GM18507 (cell line): ENCODE measurements around the gene ACAD9.
"Not testable (repeated sequence)": the region's sequence is repeated elsewhere in the genome, so short reads cannot be mapped to it uniquely, and the experiment has no call there.

Experiments used
- DNase-seq: peaks from one replicate; pipeline ENCODE4 v3.0.0; 2011; ENCODE audit warnings: low read depth; ENCODE audit not compliant: insufficient read length; ENCODE audit errors: extremely low spot score
- FAIRE-seq: peaks from 2 replicates; lab custom pipeline; 2011; peaks lifted over from hg19 to GRCh38; lab: Jason Lieb, UNC

Gene ACAD9

DNA sequence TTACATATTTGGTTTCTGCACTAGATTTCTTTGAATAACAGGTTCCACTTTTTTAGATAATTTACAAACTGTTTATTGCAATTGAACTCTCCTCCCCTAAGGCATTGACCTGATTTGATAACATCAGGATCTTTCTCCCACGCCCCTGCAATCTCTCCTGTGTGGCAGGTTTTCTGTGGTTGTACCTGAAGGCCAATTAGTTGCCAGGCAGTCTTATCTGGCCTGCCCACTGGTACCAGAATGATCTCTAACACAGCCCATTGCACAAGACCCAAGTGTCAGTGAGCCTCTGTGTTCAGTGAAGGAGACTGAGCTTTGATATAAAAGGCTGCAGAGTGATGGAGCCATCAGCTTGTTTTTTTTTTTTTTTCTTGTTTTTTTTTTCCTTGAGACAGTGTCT, 3.3 kb downstream of the ACAD9 start:
- no peak for DNase-seq
- FAIRE-seq, result no peak

DNA sequence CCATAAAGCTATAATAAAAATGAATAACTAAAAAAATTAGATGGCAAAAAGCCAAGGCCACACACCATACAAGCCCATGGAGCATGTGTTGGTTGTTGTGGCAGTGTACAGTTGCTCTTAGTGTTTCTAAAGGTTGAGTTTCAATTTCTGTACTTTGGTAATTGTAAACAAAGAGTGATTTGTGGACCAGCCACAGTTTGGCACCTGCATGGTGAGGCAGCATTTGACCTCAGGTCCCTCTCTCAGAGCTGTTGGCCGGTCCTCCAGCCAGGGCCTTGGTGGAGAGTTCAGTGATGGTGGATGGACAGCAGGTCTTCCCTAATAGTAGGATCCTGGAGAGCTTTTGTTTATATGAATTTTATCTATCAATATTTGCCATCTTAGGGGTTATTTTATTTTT, 5.6 kb downstream of the ACAD9 start:
- DNase-seq, result no peak
- no peak for FAIRE-seq

DNA sequence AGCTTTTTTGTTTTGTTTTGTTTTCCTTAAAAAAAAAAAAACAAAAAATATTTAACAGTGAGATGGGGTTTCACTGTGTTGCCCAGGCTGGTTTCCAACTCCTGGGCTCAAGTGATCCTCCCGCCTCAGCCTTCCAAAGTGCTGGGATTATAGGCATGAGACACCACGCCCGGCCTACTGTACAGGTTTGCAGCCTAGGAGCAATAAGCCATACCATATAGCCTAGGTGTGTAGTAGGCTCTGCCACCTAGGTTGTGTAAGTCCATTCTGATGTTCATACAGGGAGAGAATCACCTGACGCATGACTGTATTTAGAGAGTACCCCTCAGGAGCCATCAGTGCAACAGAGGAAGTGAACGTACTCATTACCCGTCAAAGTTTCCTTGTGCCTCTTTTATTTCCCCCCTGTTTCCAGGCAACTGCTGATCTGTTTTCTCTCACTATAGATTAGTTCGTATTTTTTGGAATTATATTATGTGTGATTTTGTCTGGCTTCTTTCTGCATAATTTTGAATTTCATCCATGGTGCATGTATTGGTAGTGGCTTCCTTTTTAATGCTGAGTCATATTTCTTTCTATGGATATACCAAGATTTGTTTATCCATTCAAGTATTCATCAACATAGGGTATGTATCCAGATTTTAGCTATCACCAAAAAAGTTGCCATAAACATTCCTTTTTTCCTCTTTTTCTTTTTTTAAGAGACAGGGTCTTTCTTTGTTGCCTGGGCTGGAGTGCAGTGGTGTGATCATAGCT, 9.9 kb downstream of the ACAD9 start:
- FAIRE-seq (no peak), DNase-seq (no peak)

DNA sequence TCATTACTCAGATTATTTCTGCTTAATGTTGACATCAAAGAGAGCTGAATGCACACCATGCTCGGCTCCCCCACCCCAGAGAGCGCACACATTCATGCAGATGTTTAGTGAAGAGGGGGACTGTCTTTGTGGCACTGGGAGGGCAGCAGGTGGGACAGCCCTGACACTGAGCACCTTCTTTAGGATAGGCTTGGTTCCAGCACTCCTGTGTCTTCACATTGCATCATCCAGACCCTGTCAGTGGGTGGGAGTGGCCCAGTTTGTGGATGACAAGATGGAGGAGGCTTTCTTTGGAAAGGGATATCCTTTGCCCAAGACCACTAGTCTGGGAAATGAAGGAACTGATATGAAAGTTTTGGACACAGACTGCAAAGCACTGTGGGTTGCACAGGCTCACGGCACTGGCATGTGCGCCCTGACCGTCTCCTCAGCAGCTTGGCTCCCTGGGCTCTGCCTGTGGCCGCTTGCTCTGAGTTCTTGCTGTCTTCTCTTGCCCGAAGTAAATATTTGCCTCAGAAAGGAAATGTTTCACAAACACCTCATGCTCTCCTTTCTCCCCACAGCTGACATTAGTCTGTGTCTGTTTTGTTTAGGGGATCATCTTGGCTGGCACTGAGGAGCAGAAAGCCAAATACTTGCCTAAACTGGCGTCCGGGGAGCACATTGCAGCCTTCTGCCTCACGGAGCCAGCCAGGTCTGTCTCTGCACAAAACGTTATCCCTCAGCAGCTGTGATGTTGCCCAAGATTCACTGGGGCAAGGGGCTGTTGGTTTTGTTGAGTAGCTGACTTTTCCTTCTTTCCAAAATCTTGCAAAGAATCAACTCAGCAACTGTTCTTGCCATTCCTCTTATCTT, 16.6 kb downstream of the ACAD9 start:
- DNase-seq, result no peak
- no peak for FAIRE-seq

DNA sequence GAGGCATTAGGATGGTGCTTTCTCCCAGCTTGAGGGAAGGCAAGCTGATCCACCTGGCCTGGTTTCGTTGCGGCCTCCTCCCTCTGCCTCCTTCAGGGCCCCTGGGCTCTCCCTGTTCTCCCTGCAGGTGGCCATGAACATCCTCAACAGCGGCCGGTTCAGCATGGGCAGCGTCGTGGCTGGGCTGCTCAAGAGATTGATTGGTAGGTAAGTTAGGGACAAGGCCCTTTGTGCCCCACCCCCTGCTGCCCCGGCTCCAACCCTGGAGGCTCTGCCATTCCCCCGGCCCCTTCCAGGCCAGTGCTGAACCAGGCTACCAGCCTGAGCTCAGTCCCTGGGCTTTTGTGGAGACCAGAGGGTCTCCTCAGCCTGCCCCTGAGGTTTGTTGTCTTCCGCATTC, 23.0 kb downstream of the ACAD9 start:
- FAIRE-seq, result no peak
- no peak for DNase-seq

DNA sequence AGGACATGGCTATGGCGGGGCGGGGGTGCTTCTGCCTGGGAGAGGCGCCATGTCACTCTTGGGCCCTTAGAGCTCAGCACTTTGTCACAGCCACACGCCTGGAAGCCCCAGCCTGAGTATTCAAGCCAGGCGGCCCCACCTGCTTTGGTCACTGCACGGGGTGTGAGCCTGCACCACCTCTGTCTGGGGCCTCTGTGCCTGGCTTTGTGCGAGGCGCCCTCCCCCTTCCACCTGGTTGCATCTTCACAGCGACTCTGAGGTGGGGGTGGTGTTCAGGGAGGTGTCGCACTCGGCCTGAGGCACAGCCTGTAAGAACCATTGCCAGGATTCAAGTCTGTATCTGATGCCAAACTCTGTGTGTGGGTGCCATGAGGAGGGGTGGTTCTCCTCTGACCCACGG, 24.1 kb downstream of the ACAD9 start:
- FAIRE-seq, result no peak
- no peak for DNase-seq

DNA sequence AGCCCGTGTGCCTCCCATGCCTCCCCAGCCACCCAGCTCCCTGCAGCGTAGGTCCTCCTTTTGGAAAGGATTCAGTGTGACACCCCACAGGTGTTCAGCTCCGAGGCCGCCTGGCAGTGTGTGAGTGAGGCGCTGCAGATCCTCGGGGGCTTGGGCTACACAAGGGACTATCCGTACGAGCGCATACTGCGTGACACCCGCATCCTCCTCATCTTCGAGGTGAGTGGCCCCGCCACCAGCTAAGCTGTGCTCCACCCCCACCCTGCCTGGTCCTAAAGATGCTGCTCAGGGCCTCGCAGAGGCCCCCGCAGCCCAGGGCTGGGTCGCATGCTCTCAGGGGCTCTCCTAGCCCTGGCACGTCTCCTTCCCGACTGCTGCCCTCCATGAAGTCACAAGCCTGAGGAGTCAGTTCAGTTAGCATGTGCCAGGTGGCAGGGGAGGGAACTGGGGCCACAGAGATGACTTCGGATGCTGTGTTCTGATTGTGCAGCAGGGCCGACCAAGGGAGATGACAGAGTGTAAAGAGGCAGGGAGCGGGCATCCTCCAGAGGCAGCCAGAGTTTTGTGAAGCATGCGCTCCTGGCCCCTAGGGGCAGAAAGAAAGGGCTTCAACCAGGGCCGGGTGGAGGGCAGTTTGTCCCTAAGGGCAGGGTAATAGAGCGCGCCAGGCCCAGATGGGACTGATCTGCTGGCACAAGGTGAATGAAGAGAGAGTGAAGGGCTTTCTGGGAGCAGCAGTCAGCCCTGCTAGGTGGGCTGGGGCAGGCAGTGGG, 26.8 kb downstream of the ACAD9 start:
- FAIRE-seq, result no peak
- DNase-seq, result no peak

DNA sequence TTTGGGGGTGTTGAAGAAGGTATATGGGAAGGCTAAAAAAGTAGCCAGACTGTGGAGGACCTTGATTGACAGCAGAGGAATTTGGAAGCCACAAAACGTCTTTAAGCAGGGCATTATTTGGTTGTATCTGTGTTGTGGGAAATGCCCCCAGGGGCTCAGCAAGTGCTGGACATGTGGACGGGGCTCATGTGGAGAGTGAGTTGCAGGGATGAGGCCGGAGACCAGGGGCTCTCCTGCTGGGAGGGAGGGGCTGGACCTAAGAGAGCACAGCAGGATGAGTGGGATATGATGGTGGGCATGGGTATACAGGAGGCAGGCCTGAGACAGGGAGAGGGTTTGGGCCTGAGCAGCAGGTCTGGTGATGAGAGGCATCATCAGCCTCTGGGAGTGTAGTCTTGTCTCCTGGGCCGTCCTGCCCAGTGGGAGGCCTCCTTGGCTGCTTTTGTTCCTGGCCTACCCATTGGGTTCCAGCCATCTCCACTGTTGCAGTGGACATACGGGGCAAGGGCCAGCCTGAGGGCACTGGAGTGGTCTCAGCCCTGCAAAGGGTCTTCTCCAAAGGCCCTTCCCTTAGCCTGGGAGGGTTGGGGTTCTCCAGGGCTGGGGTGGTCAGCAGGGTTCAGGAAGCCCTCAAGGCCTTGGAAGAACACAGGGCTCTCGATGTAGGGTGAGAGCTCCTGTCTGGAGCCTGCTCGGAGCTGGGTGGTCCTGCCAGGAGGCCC, 27.5 kb downstream of the ACAD9 start:
- no peak for FAIRE-seq
- no peak for DNase-seq

DNA sequence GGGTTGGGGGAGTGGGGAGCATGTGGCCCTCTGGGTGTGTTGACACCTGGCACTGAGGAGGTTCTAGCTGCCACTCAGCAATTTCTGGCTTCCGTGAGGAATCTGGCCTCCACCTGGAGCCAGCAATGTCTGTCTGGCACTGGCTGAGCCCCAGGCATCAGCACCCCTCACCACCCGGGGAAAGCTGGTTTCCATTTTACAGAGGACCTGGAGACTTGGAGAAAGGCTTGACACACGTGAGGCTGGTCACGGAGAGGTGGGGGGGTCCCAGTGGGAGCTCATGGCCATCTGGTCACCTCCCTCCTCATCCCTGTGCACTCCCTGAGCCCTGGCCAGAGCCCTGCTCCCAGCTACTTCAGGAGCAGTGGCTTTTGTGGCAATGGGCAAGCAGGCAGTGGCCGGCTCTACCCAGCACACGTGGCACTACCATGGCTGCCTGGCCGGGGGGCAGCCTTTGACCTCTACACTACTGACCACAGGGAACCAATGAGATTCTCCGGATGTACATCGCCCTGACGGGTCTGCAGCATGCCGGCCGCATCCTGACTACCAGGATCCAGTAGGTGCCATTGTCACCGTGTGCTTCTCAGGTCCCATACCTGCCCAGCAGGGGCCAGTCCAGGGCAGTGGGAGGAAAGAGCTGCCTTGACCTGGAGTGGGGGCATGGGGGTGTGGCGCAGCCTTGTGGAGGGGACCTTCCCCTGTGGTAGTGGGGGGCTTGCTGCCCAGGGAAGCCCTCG, 28.5 kb downstream of the ACAD9 start:
- FAIRE-seq (no peak), DNase-seq (no peak)

DNA sequence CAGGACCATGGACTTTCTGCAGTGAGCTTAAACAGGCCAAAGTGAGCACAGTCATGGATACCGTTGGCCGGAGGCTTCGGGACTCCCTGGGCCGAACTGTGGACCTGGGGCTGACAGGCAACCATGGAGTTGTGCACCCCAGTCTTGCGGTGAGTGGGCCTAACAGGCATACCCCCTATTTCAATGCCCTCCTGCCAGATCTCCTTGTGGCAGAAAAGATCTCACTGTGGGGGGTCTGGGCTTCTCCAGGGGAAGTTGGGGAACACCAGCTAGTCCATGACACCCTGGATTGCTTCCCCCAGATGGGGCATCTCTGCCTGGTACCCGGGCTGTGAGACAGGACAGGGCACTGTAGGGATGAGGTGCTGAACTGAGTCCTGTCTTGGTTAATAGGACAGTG, 29.5 kb downstream of the ACAD9 start:
- DNase-seq (no peak), FAIRE-seq (no peak)

DNA sequence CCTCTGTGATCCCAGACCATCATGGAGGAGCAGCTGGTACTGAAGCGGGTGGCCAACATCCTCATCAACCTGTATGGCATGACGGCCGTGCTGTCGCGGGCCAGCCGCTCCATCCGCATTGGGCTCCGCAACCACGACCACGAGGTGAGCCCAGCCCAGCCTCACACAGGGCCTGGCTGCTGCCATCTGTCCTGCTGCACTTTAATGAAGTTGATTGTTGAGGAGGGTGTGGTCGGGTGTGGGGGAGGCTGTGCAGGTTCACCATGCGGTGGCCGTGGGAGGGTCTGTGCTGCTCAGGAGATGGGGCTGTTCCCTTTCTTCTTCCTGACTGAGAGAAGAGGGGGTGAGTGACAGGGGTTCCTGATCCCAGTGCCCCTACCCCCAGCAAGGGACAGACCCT, 30.6 kb downstream of the ACAD9 start:
- no peak for FAIRE-seq
- no peak for DNase-seq

DNA sequence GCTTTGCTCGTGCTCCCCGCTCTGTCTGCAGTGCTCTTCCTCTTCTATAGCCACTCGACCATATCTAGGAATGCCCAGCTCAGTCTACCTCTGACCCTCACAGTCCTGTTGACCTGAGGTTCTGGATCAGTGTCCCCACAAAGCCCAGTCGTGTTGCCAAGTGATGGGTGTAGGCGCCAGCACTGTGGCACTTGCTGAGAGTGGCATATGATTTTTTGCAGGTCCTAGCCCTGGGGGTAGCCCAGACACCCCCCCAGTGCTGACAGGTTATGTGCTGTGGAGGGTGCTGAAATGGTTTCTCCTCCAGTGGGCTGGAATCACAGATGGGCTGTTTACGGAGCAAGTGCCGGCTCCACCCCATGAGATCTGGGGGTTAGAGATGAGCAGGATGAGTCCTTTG, 32.5 kb downstream of the ACAD9 start:
- FAIRE-seq (no peak), DNase-seq (no peak)

DNA sequence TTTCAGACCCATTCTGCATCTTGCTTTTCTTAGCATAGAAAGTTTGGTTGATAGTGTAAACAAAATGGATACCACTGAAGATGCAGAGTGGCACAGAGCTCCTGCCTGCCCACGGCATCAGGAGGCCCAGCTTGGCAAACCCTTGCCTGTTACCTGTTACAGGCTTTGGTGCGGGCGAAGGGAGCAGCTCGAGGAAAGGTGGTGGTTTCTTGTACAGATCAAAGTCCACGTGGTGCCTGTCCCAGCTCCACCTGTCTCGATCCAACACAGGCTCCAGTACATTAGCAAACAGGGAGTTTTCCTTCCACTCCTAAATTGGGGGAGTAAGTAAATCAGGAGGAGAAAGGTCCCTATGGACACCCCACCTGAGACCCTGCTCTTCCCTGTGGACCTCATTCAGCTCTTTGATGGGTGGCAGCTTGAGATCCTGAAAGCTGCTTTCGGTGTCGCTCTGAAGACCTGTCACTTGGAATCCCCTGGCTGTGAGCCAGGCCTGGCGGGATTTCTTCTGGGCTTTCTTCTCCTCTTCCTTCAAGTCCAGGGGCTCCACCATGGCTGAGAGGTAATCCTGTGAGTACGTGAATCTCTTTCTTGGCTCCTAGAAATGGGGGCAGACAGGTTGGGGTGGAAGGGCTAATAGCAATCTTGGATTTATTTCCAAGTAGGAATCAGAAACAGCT, 35.7 kb downstream of the ACAD9 start:
- FAIRE-seq (no peak), DNase-seq (no peak)

DNA sequence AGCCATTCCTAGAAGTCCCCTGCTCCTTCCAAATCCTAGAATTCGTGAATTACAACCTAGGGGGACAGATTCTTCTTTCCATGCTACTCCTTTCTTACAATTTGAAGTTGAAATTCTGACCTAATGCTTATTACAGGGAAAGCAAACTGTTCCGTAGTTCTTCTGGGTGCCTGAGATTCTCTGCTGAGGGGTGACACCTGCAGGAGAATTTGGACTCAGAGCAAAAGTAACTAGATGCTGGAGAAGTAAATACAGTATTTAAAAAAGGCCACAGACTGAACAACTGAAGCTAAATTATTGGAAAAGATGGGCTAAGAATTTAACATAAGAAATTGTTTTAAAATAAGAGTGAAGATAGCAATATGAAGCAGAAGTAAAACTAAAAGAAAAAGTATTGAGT, 37.9 kb downstream of the ACAD9 start:
- no peak for FAIRE-seq
- no peak for DNase-seq

DNA sequence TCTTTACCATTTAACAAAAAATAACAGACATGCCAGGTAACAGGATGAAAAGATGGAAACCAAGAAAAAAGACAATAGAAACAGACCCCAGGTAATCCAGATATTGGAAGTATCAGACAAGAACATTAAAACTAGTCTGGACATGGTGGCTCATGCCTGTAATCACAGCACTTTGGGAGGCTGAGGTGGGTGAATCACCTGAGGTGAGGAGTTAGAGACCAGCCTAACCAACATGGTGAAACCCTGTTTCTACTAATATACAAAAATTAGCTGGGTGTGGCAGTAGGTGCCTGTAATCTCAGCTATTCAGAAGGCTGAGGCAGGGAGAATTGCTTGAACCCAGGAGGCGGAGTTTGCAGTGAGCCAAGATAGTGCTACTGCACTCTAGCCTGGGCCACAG, 40.6 kb downstream of the ACAD9 start:
- no peak for DNase-seq
- no peak for FAIRE-seq

DNA sequence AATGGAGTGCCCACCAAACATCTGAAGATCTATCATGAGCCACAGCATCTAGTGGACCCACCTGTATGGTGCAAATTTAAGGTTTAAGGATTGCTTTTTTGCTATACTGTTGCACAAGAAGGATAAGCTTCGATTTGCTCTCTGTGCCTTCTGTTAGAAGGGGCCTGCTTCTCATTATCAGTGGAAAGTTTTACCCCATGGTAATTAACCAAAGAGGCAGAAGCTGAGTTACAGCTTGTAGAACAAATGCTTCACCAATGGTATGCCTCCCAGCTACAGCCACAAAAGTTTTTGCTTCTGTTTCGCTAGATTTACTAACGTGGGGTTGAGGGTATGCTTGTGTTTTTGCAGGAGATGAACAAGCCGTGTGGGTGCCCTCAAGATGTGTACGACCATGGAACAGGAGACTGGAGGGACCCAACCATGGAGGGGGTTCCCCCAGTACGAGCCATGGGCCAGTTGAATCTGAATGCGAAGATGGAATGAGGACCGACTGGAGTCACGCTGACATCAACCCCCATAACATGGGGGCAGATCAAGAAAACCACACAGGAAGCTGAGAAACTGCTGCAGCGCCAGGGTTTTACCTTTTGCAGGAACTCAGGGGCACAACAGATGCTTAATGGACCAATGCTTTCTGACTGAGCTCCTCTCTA, 43.5 kb downstream of the ACAD9 start:
- no peak for DNase-seq
- FAIRE-seq, result no peak

DNA sequence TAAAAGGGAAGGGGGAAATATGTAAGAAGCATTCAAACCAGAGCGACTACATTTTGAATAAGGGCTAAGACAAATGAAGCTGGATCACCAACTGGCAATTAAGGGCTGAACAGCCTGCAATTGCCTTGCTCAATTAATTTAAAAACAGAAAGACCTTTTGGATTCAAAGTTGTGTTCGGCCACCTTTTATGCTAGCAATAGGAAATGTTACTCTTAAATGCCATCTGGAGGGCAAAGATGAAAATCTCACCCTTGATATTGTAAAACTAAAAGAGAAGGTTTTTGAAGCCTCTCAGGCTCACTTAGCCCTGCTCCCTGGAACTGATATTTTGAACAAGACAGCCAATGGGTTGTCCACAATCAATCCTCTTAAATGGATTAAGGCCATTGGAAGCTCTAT, 44.2 kb downstream of the ACAD9 start:
- FAIRE-seq (no peak), DNase-seq (no peak)

DNA sequence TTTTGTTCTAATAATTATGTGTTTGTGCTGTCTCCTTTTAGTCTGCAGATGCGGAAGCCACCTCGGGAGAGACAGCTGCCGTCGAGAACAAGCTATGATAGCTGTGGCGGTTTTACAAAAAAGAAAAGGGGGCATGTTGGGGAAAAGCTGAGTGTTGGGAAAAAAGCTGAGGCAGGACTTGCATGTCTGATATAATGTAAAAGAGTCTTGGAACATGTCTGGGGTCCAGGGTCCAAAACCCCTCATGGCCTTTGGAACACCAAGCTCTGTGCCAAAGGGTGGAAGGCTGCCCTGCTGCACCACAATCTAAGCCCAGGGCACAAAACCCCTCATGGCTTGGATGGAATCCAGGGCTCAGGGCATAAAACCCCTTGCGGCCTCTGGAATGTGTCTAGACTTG, 44.6 kb downstream of the ACAD9 start:
- FAIRE-seq, DNase-seq: not testable (repeated sequence)
